Stimulated activated CD8-positive, alpha-beta memory T cell treated with anti-CD3 and anti-CD28 coated beads, Interleukin-7, amount 100 ng/mL, for 24 hours (primary cell): Measurements from ENCODE around the gene CBY3.
"Not testable (repeated sequence)": the region's sequence is repeated elsewhere in the genome, so short reads cannot be mapped to it uniquely, and the experiment has no call there.

ENCODE experiments used
- DNase-seq: peaks from one replicate; pipeline ENCODE4 v3.0.0-alpha.2; 2020; ENCODE audit warnings: low read depth

The CBY3 gene

GRCh38 chr5:179680780-179681401, at the start of gene CBY3:
TSS of gene CBY3 (minus strand) at chr5:179681034. CDS start at chr5:179680918, 116 bp downstream.
- no peak for DNase-seq

- no peak for DNase-seq
Observed at GRCh38 chr5:179730356-179730755, 49.5 kb upstream of the CBY3 start.

GRCh38 chr5:179729727-179730126, 48.9 kb upstream of the CBY3 start:
- DNase-seq = no peak

- no peak for DNase-seq
Observed at GRCh38 chr5:179729303-179729702, 48.5 kb upstream of the CBY3 start.

- no peak for DNase-seq
Observed at GRCh38 chr5:179727106-179727505, 46.3 kb upstream of the CBY3 start.

GRCh38 chr5:179724163-179724562, 43.3 kb upstream of the CBY3 start:
- no peak for DNase-seq

GRCh38 chr5:179720222-179720621, 39.4 kb upstream of the CBY3 start:
- no peak for DNase-seq

- no peak for DNase-seq
Observed at GRCh38 chr5:179716286-179716685, 35.5 kb upstream of the CBY3 start.

GRCh38 chr5:179700401-179700918, 19.6 kb upstream of the CBY3 start:
- DNase-seq = no peak

- peak; percentile 8 for DNase-seq
Observed at GRCh38 chr5:179699616-179700237, 18.9 kb upstream of the CBY3 start.

- no peak for DNase-seq
Observed at GRCh38 chr5:179698935-179699615, 18.2 kb upstream of the CBY3 start, which contains the start of gene CANX. TSS of gene CANX (plus strand) at chr5:179698967. CDS start at chr5:179705682, 6,715 bp downstream.

- peak; percentile 97 for DNase-seq
Observed at GRCh38 chr5:179697993-179698934, 17.4 kb upstream of the CBY3 start.

GRCh38 chr5:179697543-179697942, 16.7 kb upstream of the CBY3 start:
- DNase-seq = not testable (repeated sequence)

GRCh38 chr5:179697108-179697507, 16.3 kb upstream of the CBY3 start:
- DNase-seq = no peak

GRCh38 chr5:179696603-179697002, 15.8 kb upstream of the CBY3 start:
- no peak for DNase-seq

GRCh38 chr5:179694561-179694960, 13.7 kb upstream of the CBY3 start:
- DNase-seq = no peak

GRCh38 chr5:179689212-179689611, 8.4 kb upstream of the CBY3 start:
- DNase-seq = not testable (repeated sequence)

- no peak for DNase-seq
Observed at GRCh38 chr5:179680014-179680779, 637 bp downstream of the CBY3 start.

GRCh38 chr5:179679014-179679674, 1.7 kb downstream of the CBY3 start:
- DNase-seq = peak; percentile 47

- peak; percentile 81 for DNase-seq
Observed at GRCh38 chr5:179678223-179679013, 2.4 kb downstream of the CBY3 start.
